Retinal pigment epithelial cell (primary cell): ENCODE results near the gene SLC35F1.
A peak's percentile ranks its signal among the peaks of the same experiment; 100 is the strongest.

Source experiments
- DNase-seq: peaks from one replicate; pipeline ENCODE4 v3.0.0-alpha.2; 2010; ENCODE audit warnings: low read depth
- H3K4me3 ChIP-seq: 2 replicates; pipeline ENCODE4 v1.5.1; 2011; ENCODE audit warnings: mild to moderate bottlenecking, low read length, control low read depth, moderate library complexity
- CTCF ChIP-seq: conservative IDR thresholded peaks from 2 replicates; pipeline ENCODE4 v1.5.1; 2011; ENCODE audit warnings: low read depth, low read length, control low read depth, inconsistent platforms

SLC35F1 gene

GRCh38 chr6:118354641-118355040, 447.6 kb downstream of the SLC35F1 start:
- DNase-seq: no peak
- H3K4me3 ChIP-seq: no peak overlapping the region
- TF ChIP-seq CTCF: no peak

GRCh38 chr6:118356054-118356453, 449.0 kb downstream of the SLC35F1 start:
- peak; percentile 81 for DNase-seq
- H3K4me3 ChIP-seq: no peak overlapping the region
- TF ChIP-seq CTCF: no peak

GRCh38 chr6:118356686-118357085, 449.6 kb downstream of the SLC35F1 start:
- no peak for DNase-seq
- H3K4me3 ChIP-seq: no peak overlapping the region
- TF ChIP-seq CTCF: no peak
